H9 (cell line): Measurements from ENCODE around the gene OR8K1. TPM values are rescaled to one million over a fixed set of nuclear protein-coding genes. Genes with fewer than 3 reads are reported as not detected.

Experiments used
- DNase-seq: peaks from one replicate; pipeline ENCODE4 v3.0.0-alpha.2; 2017
- H2AFZ ChIP-seq: one replicate; pipeline ENCODE4 v1.6.1; 2013; ENCODE audit warnings: mild to moderate bottlenecking, low read length, control low read depth, moderate library complexity
- H2AK5ac ChIP-seq: 2 replicates; pipeline ENCODE4 v1.6.1; 2013; ENCODE audit warnings: low read length, control low read depth, mixed read lengths; ENCODE audit not compliant: insufficient read length
- H2BK120ac ChIP-seq: one replicate; pipeline ENCODE4 v1.6.1; 2013; ENCODE audit warnings: low read depth, mild to moderate bottlenecking, low read length, control low read depth, inconsistent platforms; ENCODE audit not compliant: poor library complexity, severe bottlenecking
- H2BK12ac ChIP-seq: 2 replicates; pipeline ENCODE4 v1.6.1; 2013; ENCODE audit warnings: low read length, control low read depth, mixed read lengths, low read depth; ENCODE audit not compliant: insufficient read length
- H2BK15ac ChIP-seq: 2 replicates; pipeline ENCODE4 v1.6.1; 2013; ENCODE audit warnings: low read depth, low read length, control low read depth
- H2BK20ac ChIP-seq: one replicate; pipeline ENCODE4 v1.6.1; 2013; ENCODE audit warnings: low read depth, mild to moderate bottlenecking, low read length, control low read depth, inconsistent platforms; ENCODE audit not compliant: poor library complexity, severe bottlenecking
- H2BK5ac ChIP-seq: 2 replicates; pipeline ENCODE4 v1.6.1; 2013; ENCODE audit warnings: low read length, control low read depth, mixed read lengths; ENCODE audit not compliant: insufficient read length
- H3K14ac ChIP-seq: 2 replicates; pipeline ENCODE4 v1.6.1; 2013; ENCODE audit warnings: low read length, control low read depth; ENCODE audit not compliant: insufficient read depth
- H3K18ac ChIP-seq: 2 replicates; pipeline ENCODE4 v1.6.1; 2013; ENCODE audit warnings: low read depth, mild to moderate bottlenecking, mixed read lengths, low read length, control low read depth; ENCODE audit not compliant: insufficient read length
- H3K23ac ChIP-seq: 2 replicates; pipeline ENCODE4 v1.6.1; 2013; ENCODE audit warnings: low read length, control low read depth, mixed read lengths, low read depth; ENCODE audit not compliant: insufficient read length
- H3K23me2 ChIP-seq: 2 replicates; pipeline ENCODE4 v1.6.1; 2013; ENCODE audit warnings: low read depth, mild to moderate bottlenecking, mixed read lengths, low read length, control low read depth; ENCODE audit not compliant: insufficient read length, poor library complexity, severe bottlenecking
- H3K27ac ChIP-seq: 2 replicates; pipeline ENCODE4 v1.5.1; 2013; ENCODE audit warnings: low read length, control low read depth, mixed read lengths, low read depth; ENCODE audit not compliant: insufficient read length
- H3K27me3 ChIP-seq: 2 replicates; pipeline ENCODE4 v1.6.1; 2013; ENCODE audit warnings: low read length, control low read depth, inconsistent platforms; ENCODE audit not compliant: insufficient read depth
- H3K4ac ChIP-seq: 2 replicates; pipeline ENCODE4 v1.6.1; 2013; ENCODE audit warnings: low read depth, mild to moderate bottlenecking, control low read depth, inconsistent platforms, low read length, moderate library complexity
- H3K4me1 ChIP-seq: 2 replicates; pipeline ENCODE4 v1.6.1; 2013; ENCODE audit warnings: low read length, control low read depth, inconsistent platforms; ENCODE audit not compliant: insufficient read depth
- H3K4me2 ChIP-seq: 2 replicates; pipeline ENCODE4 v1.6.1; 2013; ENCODE audit warnings: low read length, control low read depth, mixed read lengths; ENCODE audit not compliant: insufficient read length, insufficient read depth
- H3K56ac ChIP-seq: 2 replicates; pipeline ENCODE4 v1.6.1; 2013; ENCODE audit warnings: low read depth, mild to moderate bottlenecking, mixed read lengths, low read length, control low read depth; ENCODE audit not compliant: insufficient read length
- H3K79me1 ChIP-seq: 2 replicates; pipeline ENCODE4 v1.6.1; 2013; ENCODE audit warnings: low read depth, mild to moderate bottlenecking, moderate library complexity, low read length, control low read depth, inconsistent platforms; ENCODE audit not compliant: insufficient read depth, poor library complexity, severe bottlenecking
- H3K79me2 ChIP-seq: 2 replicates; pipeline ENCODE4 v1.6.1; 2013; ENCODE audit warnings: low read length, control low read depth, inconsistent platforms; ENCODE audit not compliant: insufficient read depth
- H3K9ac ChIP-seq: 2 replicates; pipeline ENCODE4 v1.6.1; 2013; ENCODE audit warnings: low read length, control low read depth, mixed read lengths; ENCODE audit not compliant: insufficient read length; ENCODE audit errors: extremely low read depth
- H3K9me3 ChIP-seq: one replicate; pipeline ENCODE4 v1.6.1; 2013; ENCODE audit warnings: low read depth, low read length, inconsistent platforms; ENCODE audit not compliant: control insufficient read depth
- H3T11ph ChIP-seq: one replicate; pipeline ENCODE4 v1.6.1; 2013; ENCODE audit warnings: mild to moderate bottlenecking, low read length, control low read depth, inconsistent platforms
- H4K20me1 ChIP-seq: one replicate; pipeline ENCODE4 v1.6.1; 2013; ENCODE audit not compliant: control insufficient read depth, insufficient read length, insufficient read depth
- H4K5ac ChIP-seq: 2 replicates; pipeline ENCODE4 v1.6.1; 2013; ENCODE audit warnings: low read depth, mild to moderate bottlenecking, mixed read lengths, low read length, control low read depth; ENCODE audit not compliant: insufficient read length
- H4K8ac ChIP-seq: replicated peaks from 2 replicates; pipeline ENCODE4 v1.6.1; 2013; ENCODE audit warnings: low read length, control low read depth, mixed read lengths, low read depth; ENCODE audit not compliant: insufficient read length
- H4K91ac ChIP-seq: 2 replicates; pipeline ENCODE4 v1.6.1; 2013; ENCODE audit warnings: low read depth, mild to moderate bottlenecking, moderate library complexity, mixed read lengths, low read length, control low read depth; ENCODE audit not compliant: insufficient read length
- H3K27ac Mint-ChIP-seq, 3 experiments: 2 replicates in 2 of 3; 3 replicates in 1 of 3; pipeline ENCODE4 v1.8.0; 2020 to 2021; ENCODE audit warnings: mixed read lengths in 3 of 3, mild to moderate bottlenecking in 1 of 3, moderate library complexity in 1 of 3
- H3K27me3 Mint-ChIP-seq: 2 replicates; pipeline ENCODE4 v1.8.0; 2021; ENCODE audit warnings: low read depth, mild to moderate bottlenecking, moderate library complexity, mixed read lengths
- H3K36me3 Mint-ChIP-seq, 3 experiments: 2 replicates in 2 of 3; 3 replicates in 1 of 3; pipeline ENCODE4 v1.8.0; 2020 to 2021; ENCODE audit warnings: low read depth in 3 of 3, mixed read lengths in 3 of 3; ENCODE audit not compliant: insufficient read depth in 1 of 3
- H3K4me1 Mint-ChIP-seq, 2 experiments: 2 replicates each; pipeline ENCODE4 v1.8.0; 2020; ENCODE audit warnings: mixed read lengths in 2 of 2
- H3K4me3 Mint-ChIP-seq, 2 experiments: 2 replicates in 1 of 2; 3 replicates in 1 of 2; pipeline ENCODE4 v1.8.0; 2020 to 2021; ENCODE audit warnings: mild to moderate bottlenecking in 2 of 2, mixed read lengths in 2 of 2, moderate library complexity in 1 of 2
- H3K9me3 Mint-ChIP-seq, 2 experiments: 2 replicates in 1 of 2; 3 replicates in 1 of 2; pipeline ENCODE4 v1.8.0; 2020; ENCODE audit warnings: mild to moderate bottlenecking in 2 of 2, mixed read lengths in 2 of 2, moderate library complexity in 1 of 2
- WGBS: extraction: QIAGEN DNeasy Blood & Tissue Kit; methylation state at CpG from one replicate; pipeline ENCODE4 v1.1.7; 2013; ENCODE audit warnings: missing lambda C conversion rate, low lambda C conversion rate, mixed read lengths; ENCODE audit not compliant: insufficient read length; ENCODE audit errors: extremely low coverage; 5-methylcytosine and 5-hydroxymethylcytosine counted together
- total RNA-seq: library from RNA; stranded (reverse); gene quantifications from 2 replicates; pipeline ENCODE4 v1.2.1, GENCODE V29; 2021
- TF ChIP-seq, protein P1 (sequence below): fragments of 200-600 bp; sonication (generic); conservative IDR thresholded peaks from 3 replicates; pipeline ENCODE4 v1.8.0; 2021; ENCODE audit warnings: antibody characterized with exemption, mild to moderate bottlenecking

The OR8K1 gene
- total RNA-seq, 1 experiment from 2014 or later, result not detected

DNA sequence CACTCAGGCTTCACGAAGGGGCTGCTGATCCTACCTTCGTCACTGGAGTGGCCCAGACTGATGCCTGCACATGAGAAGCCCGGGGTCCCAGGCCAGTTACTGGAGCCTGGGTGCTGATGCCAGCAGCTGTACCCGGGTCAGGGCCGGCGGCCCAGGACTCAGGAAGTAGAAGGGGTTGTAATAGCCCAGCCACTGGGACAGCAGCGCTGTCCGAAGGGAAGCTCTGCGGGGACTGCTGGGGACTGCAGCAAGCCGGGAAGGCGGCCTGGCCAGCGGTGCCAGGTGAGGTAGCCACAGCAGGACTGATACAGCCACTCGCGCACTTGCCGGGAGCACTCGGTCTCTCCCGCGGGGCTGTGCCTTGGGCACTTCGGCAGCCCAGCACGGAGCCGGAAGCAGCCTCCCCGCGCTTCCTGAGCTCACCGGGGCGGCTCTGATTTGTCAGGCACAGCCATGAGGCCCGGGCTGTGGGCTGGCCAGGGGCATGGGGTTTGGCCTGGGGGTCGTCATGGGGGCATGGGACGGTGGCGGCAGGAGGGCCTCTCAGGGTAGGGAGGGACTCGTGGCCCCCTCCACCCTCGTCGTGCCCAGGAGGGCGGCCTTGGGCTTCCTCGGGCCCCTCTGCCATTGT is 13.9 kb upstream of the OR8K1 start:
- no peak overlapping the region for H2AK5ac ChIP-seq
- H3K27me3 ChIP-seq, result no peaks in the 10 kb centered on the region
- TF ChIP-seq, protein P1, sequence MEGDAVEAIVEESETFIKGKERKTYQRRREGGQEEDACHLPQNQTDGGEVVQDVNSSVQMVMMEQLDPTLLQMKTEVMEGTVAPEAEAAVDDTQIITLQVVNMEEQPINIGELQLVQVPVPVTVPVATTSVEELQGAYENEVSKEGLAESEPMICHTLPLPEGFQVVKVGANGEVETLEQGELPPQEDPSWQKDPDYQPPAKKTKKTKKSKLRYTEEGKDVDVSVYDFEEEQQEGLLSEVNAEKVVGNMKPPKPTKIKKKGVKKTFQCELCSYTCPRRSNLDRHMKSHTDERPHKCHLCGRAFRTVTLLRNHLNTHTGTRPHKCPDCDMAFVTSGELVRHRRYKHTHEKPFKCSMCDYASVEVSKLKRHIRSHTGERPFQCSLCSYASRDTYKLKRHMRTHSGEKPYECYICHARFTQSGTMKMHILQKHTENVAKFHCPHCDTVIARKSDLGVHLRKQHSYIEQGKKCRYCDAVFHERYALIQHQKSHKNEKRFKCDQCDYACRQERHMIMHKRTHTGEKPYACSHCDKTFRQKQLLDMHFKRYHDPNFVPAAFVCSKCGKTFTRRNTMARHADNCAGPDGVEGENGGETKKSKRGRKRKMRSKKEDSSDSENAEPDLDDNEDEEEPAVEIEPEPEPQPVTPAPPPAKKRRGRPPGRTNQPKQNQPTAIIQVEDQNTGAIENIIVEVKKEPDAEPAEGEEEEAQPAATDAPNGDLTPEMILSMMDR, result no peak
- H3K4ac ChIP-seq, result no peak overlapping the region
- no peak overlapping the region for H2BK120ac ChIP-seq
- no peak overlapping the region for H3K4me2 ChIP-seq
- WGBS, result no CpG with 5 or more reads among the region's 34 CpGs
- H3K4me1 ChIP-seq, result no peaks in the 10 kb centered on the region
- no peak overlapping the region for H4K91ac ChIP-seq
- no peak overlapping the region for H3K56ac ChIP-seq
- H2BK5ac ChIP-seq, result no peak overlapping the region
- no peaks in the 10 kb centered on the region for H3K79me1 ChIP-seq
- no peak overlapping the region for H2BK12ac ChIP-seq
- no peaks in the 10 kb centered on the region for H3K79me2 ChIP-seq
- no peak overlapping the region for H3K27ac ChIP-seq
- no peak overlapping the region for H2AFZ ChIP-seq
- no peak overlapping the region for H2BK20ac ChIP-seq
- Mint-ChIP-seq H3K36me3 (peaks cover 0 to 7% (median 0%) of the 10 kb centered on the region in 3 experiments; a peak in 3 of 7 replicates), H3K27me3 (no peaks in the 10 kb centered on the region), H3K9me3 (peaks cover 5 to 10% of the 10 kb centered on the region in 2 experiments), H3K27ac (no peak overlapping the region), H3K4me3 (no peak overlapping the region), H3K4me1 (peaks cover 3 to 4% of the 10 kb centered on the region in 2 experiments; a peak in 1 of 4 replicates)
- H3K14ac ChIP-seq, result no peak overlapping the region
- no peaks in the 10 kb centered on the region for H3K9me3 ChIP-seq
- no peak overlapping the region for H4K8ac ChIP-seq
- no peak overlapping the region for H2BK15ac ChIP-seq
- H3K9ac ChIP-seq, result no peak overlapping the region
- no peak overlapping the region for H3K23ac ChIP-seq
- H3K23me2 ChIP-seq, result no peaks in the 10 kb centered on the region
- no peak overlapping the region for H3T11ph ChIP-seq
- H3K18ac ChIP-seq, result peak overlapping the region; percentile 50
- DNase-seq, result peak; percentile 41
- H4K5ac ChIP-seq, result no peak overlapping the region
- no peaks in the 10 kb centered on the region for H4K20me1 ChIP-seq
